Ammon's horn (tissue), 1 donor: ENCODE measurements around the gene UNC5B.
A peak's percentile ranks its signal among the peaks of the same experiment; 100 is the strongest.

Experiments used
- DNase-seq: peaks from one replicate; pipeline ENCODE4 v3.0.0-alpha.2; 2016; ENCODE audit warnings: low spot score

UNC5B gene

DNA sequence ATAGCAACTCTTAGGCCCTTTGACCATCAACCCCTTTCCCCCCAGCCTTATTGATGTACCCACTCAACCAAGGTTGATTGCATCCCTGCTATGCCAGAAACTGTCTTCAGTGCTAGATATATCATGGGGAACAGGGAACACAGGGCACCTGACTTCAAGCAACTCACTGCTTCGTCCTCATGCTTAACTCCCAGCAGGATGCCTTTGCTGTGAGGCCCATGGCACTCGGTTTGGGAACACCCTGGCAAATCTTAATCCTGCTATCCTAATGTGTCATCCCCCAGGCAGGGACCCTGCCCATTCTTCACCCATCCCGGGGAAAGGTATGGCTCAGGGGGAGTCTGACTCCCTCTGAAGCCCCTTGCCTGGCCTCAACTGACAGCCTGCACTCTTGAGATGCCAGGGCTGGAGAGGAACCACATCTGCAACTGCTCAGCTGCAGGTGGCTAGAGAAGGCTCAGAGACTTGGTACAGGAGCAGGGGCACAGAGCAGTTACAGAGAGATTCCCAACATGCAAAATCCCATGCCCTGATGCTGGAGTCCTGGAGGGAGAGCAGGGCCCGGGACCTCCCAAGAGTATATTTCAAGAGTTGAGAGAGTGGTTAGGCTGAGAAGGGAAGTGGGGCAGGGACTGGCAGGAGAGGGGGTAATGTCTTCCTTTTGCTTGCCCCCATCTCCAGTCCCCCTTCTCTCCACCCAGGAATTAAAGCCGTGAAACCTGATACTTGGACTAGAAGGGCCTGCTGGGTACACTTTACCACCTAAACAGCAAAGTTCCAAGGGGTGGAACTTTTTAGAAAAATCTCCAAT, 2.4 kb upstream of the UNC5B start:
- DNase-seq: no peak

DNA sequence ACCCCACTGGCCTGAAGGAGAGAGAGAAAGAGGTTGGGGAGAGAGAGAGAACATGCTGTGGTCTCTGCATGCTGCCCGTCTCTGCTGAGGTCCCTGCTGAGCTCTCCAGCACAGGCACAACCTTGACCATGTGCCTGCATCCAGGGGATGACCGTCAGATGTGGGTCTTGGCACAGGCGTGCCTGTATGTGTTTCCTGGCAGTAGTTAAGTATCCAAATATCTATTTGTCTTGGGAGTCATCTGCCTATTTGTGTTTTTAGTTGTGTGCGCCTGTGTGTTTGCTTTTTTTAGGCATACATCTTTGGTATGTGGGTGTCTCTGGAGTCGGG, 1.9 kb upstream of the UNC5B start:
- DNase-seq: no peak

DNA sequence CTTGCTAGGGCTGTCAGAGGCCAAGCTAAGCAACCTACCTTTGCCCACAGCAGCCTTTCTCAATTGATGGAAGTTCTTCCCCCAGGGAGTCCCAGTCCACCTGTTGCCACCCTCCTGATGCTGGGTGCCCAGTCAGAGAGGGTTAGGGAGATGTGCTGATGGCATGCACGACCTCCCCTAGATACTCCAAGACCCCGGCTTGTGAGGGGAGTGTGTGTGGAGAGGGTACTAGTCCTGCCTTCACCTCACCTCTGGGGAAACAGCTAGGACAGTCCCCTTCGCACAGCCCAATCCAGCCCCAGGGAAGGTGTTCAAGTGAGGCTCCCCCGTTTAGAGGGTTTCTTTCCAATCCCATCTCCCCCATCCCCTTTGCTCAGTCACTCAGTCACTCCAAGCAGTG, 1.3 kb upstream of the UNC5B start:
- DNase-seq: no peak

DNA sequence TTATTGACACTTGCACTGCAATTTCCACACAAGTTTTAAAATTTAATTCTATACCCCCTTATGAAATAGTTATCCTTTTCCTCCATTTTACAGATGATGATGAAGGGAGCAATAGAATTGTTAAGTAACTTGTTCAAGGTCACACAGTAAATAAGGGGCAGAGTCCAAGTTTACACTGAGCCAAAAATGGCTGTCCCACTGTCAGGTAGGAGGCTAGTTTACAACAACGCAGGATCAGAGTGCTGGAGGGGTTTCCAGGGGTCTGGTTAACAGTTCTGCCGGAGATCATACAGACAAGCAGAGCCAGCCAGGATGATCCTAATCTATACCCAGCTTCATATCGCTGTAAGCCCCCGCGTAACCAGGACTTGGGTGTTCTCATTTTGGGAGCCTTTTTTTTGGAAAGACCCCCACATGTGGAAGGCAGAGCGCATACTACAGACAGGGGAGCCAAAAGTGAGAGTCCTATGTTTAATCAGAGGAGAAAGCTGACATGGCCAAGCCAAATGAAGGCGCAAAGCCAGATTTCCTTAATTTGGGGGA, 524 bp upstream of the UNC5B start:
- no peak for DNase-seq

DNA sequence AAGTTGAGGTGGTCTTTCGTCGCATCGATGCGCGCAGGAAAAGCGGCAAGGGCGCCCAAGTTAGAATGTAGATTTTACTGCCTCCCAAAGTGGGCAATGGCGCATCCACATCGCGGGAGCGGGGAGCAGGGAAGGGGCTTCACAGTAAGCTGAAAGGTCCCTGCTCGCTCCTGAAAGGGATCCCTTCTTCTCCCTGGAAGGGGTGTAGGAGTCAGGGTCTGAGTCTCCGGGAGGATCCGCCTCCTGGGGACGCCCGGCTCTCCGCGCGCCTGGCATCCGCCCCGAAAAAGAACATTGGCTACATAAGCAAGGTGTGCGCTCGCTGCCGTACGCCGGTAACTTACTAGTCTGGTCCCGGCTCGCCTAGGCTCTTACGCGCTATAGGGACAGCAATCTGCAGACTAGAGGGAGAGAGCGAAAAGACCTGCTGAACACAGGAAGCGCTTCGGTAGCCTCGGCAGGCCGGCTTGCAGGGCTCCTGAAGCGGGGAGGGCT, 804 bp downstream of the UNC5B start:
- DNase-seq: peak; percentile 54

DNA sequence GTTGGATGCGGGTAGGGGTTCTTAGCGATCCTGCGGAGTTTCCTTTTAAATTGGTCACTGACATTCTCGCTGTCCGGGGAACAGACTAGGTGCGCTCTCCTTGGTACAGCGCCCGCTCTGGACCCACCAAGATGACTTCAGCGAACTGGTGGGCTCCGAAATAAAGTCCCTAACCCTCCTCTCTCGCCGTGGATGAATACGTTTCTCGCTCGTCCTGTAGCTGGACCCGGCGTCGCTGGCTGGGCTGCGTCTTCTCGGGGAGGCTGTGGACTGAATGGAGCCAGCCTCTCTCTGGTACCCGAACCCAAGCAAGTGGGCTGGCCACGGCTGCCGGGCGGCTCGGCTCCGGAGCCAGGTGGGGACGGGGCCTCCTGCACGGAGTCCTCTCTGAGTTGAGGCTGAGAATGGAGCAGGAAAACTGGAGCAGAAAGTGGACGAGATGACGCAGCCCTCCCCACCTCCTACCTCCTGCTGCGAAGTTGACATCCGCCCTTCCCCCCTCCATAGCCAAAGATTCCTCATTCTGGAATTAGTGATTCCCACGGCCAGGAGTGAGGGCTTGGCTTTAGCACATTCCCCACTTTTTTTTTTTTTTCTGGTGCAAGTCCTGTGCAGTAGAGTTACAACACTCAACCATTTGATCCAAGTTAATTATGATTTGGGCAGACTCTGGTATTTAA, 1.5 kb downstream of the UNC5B start:
- no peak for DNase-seq

DNA sequence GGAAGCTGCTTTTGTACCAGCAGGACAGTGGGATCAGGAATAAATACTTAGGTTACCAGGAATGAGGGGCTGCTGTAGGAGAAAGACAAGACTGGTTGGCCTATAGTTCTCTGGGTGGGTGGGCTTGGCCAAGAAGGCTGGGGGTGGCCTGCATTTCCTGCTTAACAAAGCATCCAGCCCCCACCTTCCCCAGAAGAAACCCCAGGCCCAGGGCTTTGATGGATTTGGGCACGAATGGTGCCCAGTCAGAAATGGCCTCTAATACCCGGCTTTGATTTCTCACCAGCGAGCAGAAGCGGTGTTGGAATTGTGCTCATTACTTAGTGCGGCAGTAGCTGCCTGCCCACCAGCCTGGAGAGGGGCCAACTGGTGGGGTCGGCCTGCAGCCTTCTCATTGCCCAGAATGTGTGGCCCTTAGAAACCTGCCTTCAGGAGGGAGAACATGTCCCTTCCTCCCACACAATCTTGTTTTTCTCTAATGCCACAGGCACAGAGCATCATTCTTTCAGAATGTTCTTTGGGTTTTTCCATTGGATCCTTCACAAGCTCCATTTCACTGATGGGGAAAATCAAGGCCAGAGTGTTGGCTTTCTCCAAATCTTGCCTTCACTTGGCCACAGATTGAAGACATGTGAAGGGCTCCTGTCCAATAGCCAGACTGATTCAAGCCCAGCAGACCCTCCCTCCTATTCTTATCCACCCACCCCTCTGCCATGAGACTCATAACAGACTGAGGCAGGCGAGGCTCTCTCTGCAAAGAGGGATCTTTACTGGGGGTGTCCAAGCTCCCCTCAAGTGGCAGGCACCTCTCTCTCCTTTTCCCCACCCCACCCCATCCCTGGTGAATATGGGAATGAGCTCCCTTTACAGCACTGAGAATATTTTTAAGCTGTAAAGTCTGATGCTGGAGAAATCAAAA, 2.5 kb downstream of the UNC5B start:
- no peak for DNase-seq

DNA sequence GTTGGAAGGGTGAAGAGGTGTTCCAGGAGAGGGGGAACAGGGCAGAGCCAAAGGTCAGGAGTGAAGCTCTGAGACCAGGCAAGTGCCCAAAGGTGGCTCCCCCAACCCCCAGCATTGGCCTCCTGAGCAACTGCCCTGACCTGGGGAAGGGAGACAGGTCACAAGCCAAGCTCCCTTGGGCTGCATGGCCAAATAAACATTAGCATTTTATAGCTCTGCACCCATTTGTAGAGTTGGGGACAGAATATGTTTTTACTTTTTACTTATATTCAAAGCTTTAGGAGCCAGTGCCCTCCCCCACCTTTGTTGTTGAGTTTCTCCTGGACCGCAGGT, 4.0 kb downstream of the UNC5B start:
- no peak for DNase-seq

DNA sequence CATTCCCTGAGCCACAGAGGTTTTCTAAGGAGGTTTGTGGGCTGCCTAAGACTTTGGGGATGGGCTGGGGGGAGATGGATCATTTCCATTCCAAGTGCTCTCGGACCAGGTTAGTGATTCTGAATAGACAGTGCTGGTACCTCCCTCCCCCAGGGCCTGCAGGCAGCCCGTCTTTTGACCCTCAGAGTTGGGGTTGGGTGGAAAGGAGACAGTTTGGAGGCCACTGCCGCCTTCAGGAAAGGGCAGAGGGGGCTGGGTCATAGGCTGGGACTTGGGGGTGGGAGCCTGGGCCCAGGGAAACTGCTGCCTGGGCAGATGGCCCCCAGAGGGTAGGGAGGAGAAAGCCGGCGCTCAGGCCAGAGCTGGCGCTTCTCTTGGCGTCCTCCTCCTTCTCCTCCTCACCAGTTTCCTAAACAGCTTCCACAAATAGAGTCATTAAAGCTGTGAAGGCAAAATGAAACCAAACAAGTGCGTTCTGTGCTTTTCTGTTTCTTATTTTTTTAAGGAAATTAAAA, 4.4 kb downstream of the UNC5B start:
- DNase-seq: no peak

DNA sequence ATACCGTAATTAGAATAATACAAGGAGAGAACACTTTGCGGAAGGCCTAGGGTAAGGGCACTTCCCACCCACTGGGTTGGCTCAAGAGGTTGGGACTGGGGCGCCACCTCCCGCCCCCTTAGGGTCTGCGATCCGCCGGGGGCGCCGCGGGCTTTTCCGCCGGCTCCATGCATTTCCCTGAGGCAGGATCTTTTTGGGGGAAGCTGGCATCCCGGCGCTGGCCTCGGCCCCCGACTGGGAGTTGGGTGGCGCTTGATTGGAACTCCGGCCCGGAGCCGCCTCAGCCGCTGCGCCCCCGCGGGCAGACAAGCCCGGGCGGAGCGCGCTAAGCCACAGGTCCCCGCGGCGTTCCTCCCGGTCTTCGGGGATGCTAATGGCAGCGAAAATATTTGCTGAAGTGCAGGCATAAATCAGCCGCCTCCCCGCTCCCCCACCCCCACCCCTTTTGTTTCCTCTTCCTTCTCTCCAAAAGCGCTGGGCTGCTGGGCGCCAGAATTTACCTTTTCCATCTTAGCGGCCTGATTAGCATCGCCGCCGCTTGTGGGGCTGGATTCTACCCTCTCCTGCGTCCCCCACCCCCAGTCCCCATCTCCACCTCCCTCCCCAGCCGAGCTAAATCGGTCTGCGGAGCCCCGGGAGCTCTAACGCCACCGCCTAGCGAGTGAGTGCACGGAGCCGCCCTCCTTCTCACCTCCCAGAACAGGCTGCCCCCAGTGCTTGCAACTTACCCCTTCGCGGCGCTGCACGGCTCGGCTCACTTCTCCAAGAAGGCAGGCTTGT, 5.1 kb downstream of the UNC5B start:
- peak; percentile 31 for DNase-seq

DNA sequence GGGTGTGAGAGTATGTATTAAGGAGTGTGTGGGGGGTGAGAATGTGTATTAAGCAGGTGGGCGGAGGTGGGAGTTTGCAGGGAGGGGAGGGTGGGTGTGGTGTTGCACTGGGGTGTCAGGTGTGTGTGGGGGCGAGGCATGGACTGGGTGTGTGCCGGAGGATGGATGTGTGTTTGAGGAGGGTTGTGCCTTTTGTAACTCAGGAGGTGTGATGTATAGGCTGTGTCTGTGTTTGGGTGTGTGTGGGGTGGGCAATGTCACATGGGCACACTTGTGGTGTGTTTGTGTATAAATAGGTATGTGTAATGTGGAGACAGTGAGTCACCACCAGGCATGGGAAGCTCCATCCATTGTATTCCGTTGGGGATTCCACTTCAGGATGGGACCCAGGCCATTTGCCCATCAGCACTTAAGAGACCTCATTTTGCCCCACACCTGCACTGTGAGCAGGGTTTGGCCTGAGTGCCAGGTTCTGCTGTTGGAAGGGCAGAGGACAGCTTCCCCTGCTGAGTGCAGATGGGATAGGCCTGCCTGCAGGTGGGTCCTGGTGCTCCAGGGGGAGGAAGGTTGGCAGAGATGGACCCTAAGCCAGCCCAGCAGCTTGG, 5.8 kb downstream of the UNC5B start:
- DNase-seq: peak; percentile 20

DNA sequence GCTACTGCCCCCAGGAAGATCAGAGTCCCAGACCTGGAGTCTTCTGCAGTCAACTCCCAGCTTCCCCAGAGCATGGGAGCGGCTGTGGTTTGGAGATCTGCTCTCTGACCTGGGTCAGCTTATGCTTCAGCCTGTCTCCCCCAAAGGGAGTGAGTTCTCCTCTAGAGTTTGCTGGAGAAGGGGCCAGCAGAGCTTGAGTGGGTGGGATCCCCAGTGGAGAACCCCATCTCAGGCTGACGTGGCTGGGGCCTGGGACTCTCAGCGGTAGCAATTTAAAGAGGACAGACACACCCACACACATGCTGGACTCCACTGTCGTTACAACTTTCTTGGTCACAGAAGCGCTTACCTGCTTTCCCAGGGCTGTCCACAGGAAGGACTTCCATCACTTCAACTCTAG, 6.3 kb downstream of the UNC5B start:
- DNase-seq: peak; percentile 3

DNA sequence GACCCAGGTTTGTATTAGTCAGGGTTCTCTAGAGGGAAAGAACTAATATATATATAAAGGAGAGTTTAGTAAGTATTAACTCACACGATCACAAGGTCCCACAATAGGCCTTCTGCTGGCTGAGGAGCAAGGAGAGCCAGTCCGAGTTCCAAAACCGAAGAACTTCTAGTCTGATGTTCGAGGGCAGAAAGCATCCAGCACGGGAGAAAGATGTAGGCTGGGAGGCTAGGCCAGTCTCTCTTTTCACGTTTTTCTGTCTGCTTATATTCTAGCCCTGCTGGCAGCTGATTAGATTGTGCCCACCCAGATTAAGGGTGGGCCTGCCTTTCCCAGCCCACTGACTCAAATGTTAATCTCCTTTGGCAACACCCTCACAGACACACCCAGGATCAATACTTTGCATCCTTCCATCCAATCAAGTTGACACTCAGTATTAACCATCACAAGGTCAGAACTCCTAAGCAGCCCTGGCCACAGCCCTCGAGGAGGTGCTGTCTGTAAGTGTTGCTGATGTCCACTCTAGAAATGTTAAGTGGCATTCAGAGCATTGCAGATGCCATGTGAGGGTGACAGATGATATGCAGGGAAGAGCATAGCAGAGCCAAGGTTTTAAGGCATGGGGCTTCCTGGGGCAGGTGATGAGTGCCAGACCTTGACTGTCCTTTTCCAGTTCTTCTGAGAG, 7.0 kb downstream of the UNC5B start:
- DNase-seq: peak; percentile 1

DNA sequence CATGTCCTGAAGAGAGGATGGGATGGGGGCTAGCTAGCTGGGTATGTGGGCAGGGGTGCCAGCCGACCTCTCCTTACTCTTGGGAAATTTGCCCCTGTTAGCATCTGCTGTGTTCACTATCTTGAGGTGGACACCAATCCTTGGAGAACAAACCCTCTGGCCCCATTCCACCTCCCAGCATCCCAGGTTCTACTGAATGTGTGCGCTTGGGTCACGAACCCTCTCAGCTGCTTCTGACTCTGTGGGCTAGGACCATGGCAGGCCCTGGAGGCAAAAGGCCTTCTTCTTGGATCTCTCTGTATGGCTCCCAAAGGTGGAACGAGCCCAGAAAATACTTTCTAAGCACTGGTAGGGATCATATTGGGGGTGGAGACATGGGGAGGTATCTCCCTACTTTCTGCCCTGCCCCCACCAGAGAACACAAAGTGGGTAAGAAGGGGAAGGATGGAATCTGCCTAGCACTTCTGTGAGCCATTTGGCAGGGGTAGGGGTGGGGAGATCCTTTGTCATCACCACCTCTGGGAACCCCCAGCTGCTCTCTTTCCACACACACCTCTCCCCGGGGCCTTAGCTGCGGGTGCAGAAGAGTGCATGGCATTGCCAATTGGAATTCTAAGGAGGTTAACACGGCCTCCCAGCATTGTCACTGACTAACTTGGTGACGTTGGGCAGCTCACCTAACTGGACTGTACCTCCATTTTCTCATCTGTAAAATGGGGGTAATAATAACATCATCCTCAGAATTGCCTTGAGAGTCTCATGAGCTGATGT, 7.7 kb downstream of the UNC5B start:
- no peak for DNase-seq

DNA sequence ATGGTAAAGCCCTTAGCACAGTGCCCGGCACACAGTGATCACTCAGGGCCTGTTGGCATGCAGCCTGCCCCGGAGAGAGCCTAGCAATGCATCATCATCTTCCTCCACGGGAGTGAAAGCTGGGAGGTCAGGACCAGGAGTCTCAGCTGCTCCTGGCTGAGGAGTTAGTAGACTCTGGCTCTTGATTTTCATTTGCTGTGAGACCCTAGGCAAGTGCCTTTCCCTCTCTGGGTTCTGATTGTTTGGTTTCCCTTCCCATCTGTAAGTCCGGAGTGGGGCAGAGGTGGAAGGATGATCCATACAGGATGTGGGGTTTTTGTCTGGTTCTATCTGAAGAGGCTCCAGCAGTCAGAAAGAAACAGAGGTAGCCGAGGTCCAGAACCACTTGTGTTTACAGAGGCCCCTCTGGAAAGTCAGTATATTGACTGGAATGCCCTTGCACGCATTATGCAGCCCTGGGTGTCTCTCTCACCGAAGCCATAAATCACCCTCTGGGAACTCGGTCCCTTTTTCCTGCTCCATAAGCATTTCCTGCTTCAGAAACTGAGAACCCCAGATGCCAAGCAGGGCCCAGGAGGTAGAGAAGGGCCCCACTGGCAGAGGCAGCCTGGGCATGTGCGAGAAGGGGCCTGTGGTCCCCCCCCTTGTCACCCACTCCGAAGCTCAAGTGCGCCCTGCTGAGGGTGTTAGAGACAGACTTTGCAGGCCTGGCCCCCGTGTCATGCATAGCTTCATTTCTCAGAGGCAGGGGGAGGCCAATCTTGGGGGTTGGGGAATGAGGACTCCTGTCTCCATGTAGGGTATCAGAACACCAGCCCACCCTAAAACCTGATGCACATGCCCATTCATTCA, 8.5 kb downstream of the UNC5B start:
- DNase-seq: peak; percentile 1

DNA sequence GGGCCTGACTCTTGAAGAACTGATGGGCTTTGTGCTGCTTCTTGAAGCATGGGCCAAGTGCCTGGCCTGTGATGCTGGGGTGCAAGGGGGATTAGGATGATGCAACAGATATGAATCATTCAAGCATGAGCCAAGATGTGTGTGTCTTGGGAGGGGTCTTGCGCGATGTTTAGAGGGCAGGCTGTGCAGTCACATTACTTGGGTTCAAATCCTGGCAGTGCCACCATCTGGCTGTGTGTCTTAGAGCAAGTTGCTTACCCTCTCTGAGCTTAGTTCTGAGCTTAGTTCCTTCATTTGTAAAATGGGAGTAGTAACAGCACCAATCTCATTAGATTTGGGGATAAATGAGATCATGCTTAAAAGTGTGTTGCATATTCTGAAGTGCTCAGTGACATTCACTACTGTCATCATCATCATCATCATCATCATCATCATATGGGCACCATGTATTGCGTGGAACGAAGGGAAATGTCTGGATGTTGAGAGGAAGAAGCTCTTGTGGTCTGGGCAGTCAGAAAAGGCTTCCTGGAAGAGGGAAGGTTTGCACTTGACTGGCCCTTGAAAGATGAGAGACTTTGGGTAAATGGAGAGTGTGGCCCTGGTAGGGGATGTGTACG, 9.3 kb downstream of the UNC5B start:
- DNase-seq: no peak

DNA sequence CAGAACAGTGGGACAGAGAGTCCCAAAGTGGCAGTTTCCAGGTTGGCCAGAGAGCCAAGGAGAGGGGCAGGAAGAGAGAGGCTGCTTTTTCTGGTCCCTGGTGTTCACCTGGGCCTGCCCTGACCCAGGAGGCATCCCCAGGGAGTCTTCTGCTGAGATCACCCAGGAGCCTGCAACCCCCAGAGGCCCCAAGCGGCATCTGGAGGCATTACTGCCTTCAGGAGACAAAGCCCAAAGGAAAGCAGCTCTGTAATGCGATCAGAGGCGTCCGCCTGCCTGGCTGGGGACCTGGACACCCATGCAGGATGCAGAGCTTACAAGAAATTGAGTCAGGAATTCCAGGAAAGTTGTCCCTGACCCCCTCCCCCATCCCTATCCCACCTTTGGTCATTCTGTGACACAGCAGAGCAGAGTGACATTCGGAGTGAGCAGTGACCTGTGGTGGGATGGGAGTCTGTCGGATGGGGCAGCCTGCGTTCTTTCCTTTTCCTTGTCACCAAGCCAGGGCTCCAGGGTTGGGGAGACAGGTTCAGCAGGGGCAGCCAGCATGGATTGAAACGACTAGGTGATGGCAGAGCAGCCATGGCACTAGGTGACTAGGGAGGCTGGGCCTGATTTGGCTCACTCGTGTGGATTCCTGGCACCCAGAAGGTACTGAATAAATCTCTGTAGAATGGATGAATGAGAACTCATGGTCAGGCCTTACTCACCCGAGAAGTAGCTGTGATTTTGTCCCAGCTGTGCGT, 10.4 kb downstream of the UNC5B start:
- no peak for DNase-seq
